GM19397 (cell line): ENCODE measurements around the gene TGM2.
"Not testable (repeated sequence)": the region's sequence is repeated elsewhere in the genome, so short reads cannot be mapped to it uniquely, and the experiment has no call there.

Source experiments
- ATAC-seq: cut with Tn5 transposase; IDR thresholded peaks from one replicate; pipeline ENCODE4 v1.9.1; 2021; ENCODE audit warnings: mild to moderate bottlenecking, moderate library complexity; ENCODE audit not compliant: unreplicated experiment

TGM2 gene

GRCh38 chr20:38119446-38119845 lies 45.6 kb downstream of the TGM2 start:
- ATAC-seq, result no peak

DNA sequence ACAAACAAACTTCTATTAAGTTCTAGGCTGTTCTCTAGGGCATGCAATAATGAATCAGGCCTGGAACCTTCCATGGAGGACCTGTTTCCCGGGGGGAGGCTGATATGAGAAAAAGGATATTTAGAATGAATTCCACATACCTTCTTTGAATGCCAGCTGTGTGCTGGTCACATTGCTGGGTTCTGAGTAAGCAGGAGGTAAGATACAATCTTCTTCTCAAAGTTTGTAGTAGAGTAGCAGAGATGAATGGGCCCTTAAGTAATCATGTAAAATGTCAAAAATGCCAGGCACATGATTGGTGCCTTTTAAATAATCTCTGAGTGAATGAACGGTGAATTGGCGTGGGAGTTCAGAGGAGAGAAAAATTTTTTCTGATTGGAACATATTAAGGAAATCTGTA lies 47.4 kb downstream of the TGM2 start:
- no peak for ATAC-seq

- ATAC-seq, result no peak
Observed at GRCh38 chr20:38117205-38117604, 47.9 kb downstream of the TGM2 start.

GRCh38 chr20:38116409-38117165 lies 48.5 kb downstream of the TGM2 start:
- no peak for ATAC-seq

DNA sequence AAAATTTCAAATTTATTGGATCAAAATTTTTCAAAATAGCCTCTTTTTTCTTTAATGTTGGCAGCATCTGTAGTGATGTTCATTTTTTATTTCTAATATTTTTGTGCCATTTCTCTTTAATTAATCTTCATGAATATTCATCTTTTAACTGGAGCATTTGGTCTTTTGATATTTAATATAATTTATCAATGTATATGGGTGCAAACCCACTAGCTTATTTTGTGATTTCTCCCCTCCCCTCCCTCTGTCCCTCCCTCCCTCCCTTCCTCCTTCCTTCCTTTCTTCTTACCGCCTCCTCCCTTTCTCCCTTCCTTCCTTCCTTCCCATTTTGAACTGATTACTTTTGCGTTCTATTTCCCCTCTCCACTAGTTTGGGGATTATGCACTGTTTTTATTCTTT lies 49.2 kb downstream of the TGM2 start:
- ATAC-seq, result no peak

GRCh38 chr20:38115205-38115604 lies 49.9 kb downstream of the TGM2 start:
- ATAC-seq, result no peak

DNA sequence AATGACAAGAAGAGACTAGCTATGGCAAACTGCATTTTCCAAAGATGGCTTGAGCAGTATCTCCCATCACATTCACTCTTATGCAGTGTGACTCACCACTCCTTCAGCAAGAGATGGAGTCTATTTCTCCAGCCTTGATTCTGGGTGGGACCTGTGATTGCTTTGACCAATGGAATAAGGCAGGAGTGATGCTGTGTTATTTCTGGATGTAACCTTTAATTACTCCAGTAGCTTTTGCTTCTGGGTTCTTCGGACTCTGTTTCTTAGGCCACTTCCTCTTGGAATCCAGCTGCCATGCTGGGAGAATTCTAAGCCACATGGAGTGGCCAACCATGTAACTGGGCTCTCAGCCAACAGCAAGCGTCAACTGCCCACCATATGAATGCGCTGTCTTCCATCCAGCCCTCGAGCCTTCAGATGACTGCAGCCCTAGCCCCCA lies 50.7 kb downstream of the TGM2 start:
- ATAC-seq, result no peak

DNA sequence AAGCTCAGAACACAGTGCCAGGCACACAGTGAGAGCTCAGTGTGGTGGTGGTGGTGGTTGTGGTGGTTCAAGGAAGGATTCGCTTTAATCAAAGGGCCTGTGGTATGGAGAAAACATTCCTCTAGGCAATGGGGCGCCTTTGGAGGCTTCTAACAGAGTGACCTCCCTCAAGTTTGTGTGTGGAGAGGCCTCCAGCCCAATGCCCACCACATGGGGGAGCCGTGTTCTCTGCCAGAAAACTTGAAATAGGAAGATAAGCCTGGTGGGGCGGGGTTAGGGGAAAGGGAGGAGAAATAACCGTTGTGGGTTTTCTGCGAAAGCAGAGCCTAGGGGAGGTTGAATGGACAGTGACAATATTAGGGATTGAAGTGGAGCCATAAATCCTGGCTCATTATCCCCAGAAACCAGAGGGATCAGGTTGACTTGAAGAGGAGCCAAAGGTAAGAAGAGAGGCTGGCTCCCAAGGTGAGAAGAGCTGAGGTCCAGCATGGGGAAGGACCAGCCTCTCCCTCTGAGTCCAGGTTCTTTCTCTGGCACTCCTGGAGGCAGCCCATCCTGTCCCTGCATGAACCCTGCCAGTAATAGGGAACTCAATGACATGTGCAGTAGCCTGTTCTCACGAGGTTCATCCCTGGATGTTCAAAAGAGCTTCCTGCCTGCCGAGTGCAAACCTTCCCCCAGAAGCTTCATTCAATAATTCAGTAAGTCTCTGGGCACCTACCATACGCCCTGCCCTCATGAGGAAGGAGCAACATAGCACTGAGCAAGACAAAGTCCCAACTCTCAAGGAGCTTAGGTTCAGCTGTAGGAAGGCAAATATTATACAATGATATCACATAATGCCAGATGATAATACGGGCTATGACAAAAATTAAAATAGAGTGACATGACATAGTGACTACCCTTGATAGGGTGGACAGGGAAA lies 51.4 kb downstream of the TGM2 start:
- no peak for ATAC-seq

DNA sequence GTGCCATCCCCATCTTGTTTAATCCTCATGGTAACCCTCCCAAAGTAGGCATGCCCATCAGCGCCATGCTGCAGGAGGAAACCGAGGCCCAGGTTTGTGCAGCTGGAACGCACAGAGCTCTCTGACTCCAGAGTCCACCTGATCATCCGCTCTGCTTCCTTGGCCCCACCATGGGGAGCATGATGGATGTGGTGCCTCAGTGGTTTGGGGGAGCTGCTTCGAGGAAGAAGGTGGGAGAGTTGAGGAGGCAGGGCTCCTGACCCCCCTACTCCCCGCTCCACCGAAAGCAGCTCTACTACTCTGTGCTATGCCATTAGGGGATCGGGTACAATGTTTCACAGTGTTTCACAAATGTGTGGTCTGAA lies 52.2 kb downstream of the TGM2 start:
- ATAC-seq, result no peak

DNA sequence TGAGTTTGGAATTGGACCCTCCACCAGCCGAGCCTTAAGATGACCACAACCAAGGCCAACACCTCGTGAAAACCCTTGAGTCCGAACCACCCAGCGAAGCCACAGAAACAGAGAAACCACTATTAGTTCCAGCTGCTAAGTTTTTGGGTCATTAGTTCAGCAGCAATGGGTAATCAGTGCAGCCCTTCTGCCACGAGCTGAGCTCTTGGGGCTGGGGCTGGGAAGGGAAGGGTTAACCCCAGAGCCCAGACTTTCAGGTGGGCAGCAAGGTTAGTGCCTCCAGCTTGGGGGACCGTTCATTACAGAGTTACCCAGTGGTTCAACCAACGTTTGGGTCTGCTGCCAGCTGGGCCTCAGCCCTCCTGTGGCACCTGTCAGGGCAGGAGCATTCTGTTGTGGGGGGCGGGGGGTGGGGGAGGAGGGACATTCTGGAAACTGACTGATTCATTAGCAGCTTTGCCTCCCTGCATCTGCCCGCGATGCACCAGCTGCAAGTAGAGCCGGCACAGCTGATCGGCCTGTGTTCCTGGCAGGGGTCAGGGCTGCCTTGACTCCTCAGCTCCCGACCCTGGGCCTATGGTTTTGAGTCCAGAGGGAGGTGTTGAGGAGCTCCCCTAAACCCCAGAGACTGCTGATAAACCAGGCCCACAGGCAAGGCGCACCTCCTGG lies 52.7 kb downstream of the TGM2 start:
- ATAC-seq, result no peak

GRCh38 chr20:38111366-38112232 lies 53.5 kb downstream of the TGM2 start:
- no peak for ATAC-seq

DNA sequence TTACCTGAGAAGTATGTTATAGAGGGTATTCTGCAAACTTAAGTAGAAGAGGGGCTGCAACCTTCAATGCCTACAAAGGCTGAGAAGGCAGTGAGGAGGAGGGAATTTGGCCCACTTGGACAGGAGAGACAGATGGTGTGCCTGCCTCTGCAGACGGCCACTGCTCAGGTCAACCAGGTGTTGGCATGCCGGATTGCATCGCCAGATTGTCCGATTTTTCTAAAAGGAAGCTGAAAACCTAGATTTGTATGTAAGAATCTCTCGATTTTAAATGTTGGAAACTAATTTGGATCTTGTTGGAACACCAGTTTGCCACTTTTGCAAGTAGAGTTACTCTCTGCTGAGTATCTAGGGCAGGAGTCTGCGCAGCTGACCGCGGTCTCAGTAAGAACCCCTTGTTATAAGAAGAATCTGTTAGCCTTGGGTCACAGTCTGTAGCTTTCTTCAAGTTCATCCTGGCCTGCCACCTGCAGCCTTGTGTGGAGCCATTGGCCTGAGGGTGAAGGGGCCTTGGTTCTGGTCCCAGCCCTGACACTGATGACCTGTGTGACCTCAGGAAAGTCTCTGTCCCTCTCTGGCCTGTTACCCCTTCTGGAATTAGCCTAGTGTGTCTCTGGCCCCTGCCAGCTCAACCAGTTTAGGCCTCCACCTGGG lies 54.4 kb downstream of the TGM2 start:
- ATAC-seq, result no peak

GRCh38 chr20:38109591-38110524 lies 55.2 kb downstream of the TGM2 start:
- ATAC-seq, result no peak

- no peak for ATAC-seq
Observed at GRCh38 chr20:38108986-38109541, 56.0 kb downstream of the TGM2 start.

- ATAC-seq, result no peak
Observed at GRCh38 chr20:38108438-38108985, 56.6 kb downstream of the TGM2 start.

- ATAC-seq, result not testable (repeated sequence)
Observed at GRCh38 chr20:38107916-38108315, 57.2 kb downstream of the TGM2 start.

- not testable (repeated sequence) for ATAC-seq
Observed at GRCh38 chr20:38107386-38107785, 57.7 kb downstream of the TGM2 start.

GRCh38 chr20:38106461-38106860 lies 58.6 kb downstream of the TGM2 start:
- ATAC-seq, result no peak
